Retinal pigment epithelial cell (primary cell): ENCODE data around the gene LRP11.
"Not testable (repeated sequence)": the region's sequence is repeated elsewhere in the genome, so short reads cannot be mapped to it uniquely, and the experiment has no call there.

ENCODE experiments used
- DNase-seq: peaks from one replicate; pipeline ENCODE4 v3.0.0-alpha.2; 2010; ENCODE audit warnings: low read depth
- H3K4me3 ChIP-seq: 2 replicates; pipeline ENCODE4 v1.5.1; 2011; ENCODE audit warnings: mild to moderate bottlenecking, low read length, control low read depth, moderate library complexity
- CTCF ChIP-seq: conservative IDR thresholded peaks from 2 replicates; pipeline ENCODE4 v1.5.1; 2011; ENCODE audit warnings: low read depth, low read length, control low read depth, inconsistent platforms

Gene LRP11

GRCh38 chr6:149897015-149897697, 33.0 kb upstream of the LRP11 start:
- TF ChIP-seq CTCF = no peak
- no peak overlapping the region for H3K4me3 ChIP-seq
- peak; percentile 47 for DNase-seq

GRCh38 chr6:149896491-149896890, 32.3 kb upstream of the LRP11 start:
- TF ChIP-seq CTCF = no peak
- no peak for DNase-seq
- H3K4me3 ChIP-seq = no peak overlapping the region

GRCh38 chr6:149895833-149896271, 31.7 kb upstream of the LRP11 start:
- no peak for TF ChIP-seq CTCF
- no peak for DNase-seq
- no peak overlapping the region for H3K4me3 ChIP-seq

- no peak overlapping the region for H3K4me3 ChIP-seq
Observed at GRCh38 chr6:149895048-149895590, 31.0 kb upstream of the LRP11 start.

GRCh38 chr6:149891864-149892263, 27.7 kb upstream of the LRP11 start:
- DNase-seq, H3K4me3 ChIP-seq: not testable (repeated sequence)

More at GRCh38 chr6:149895048-149895590, 31.0 kb upstream of the LRP11 start:
- DNase-seq = no peak
- TF ChIP-seq CTCF = no peak

GRCh38 chr6:149891259-149891658, 27.1 kb upstream of the LRP11 start:
- H3K4me3 ChIP-seq = no peak overlapping the region
- DNase-seq = no peak
- no peak for TF ChIP-seq CTCF

- H3K4me3 ChIP-seq = no peak overlapping the region
- no peak for TF ChIP-seq CTCF
- no peak for DNase-seq
Observed at GRCh38 chr6:149890629-149891045, 26.5 kb upstream of the LRP11 start.
